HG02884 (cell line): ENCODE data around the gene DRD4.

Experiments
- ATAC-seq: cut with Tn5 transposase; IDR thresholded peaks from one replicate; pipeline ENCODE4 v1.9.1; 2021; ENCODE audit warnings: mild to moderate bottlenecking, moderate library complexity; ENCODE audit not compliant: unreplicated experiment

The DRD4 gene

GRCh38 chr11:620935-621814 is 15.9 kb upstream of the DRD4 start:
- no peak for ATAC-seq

- no peak for ATAC-seq
Observed at GRCh38 chr11:621838-622237, 15.2 kb upstream of the DRD4 start.

- no peak for ATAC-seq
Observed at GRCh38 chr11:623349-623869, 13.7 kb upstream of the DRD4 start.

- no peak for ATAC-seq
Observed at GRCh38 chr11:623999-624704, 12.9 kb upstream of the DRD4 start.

- ATAC-seq = no peak
Observed at GRCh38 chr11:624705-625635, 12.1 kb upstream of the DRD4 start, which contains the start of gene CDHR5. Gene CDHR5 (minus strand): TSS chr11:624955. CDS start chr11:624902, 53 bp downstream.

- ATAC-seq = no peak
Observed at GRCh38 chr11:625636-626268, 11.3 kb upstream of the DRD4 start.

GRCh38 chr11:626475-627307 is 10.4 kb upstream of the DRD4 start, which contains the start of gene SCT:
Gene SCT (minus strand): TSS chr11:627181. CDS start chr11:627143, 38 bp downstream.
- no peak for ATAC-seq

- no peak for ATAC-seq
Observed at GRCh38 chr11:627308-627576, 9.8 kb upstream of the DRD4 start.

GRCh38 chr11:628056-628455 is 9.0 kb upstream of the DRD4 start:
- no peak for ATAC-seq

GRCh38 chr11:629237-629583 is 7.9 kb upstream of the DRD4 start:
- no peak for ATAC-seq

GRCh38 chr11:630871-631270 is 6.2 kb upstream of the DRD4 start:
- ATAC-seq = no peak

GRCh38 chr11:635945-636510 is 1.0 kb upstream of the DRD4 start:
- no peak for ATAC-seq

- no peak for ATAC-seq
Observed at GRCh38 chr11:637333-637592, 194 bp downstream of the DRD4 start.

GRCh38 chr11:637593-638521 is 788 bp downstream of the DRD4 start:
- no peak for ATAC-seq

- ATAC-seq = no peak
Observed at GRCh38 chr11:638631-639331, 1.7 kb downstream of the DRD4 start.

- ATAC-seq = no peak
Observed at GRCh38 chr11:639332-639955, 2.4 kb downstream of the DRD4 start.

GRCh38 chr11:640021-640706 is 3.1 kb downstream of the DRD4 start:
- ATAC-seq = no peak
